IPS-15b (cell line): ENCODE data around the gene ARFGAP3.

ENCODE experiments used
- H3K27me3 ChIP-seq: one replicate; pipeline ENCODE4 v1.6.1; 2013; ENCODE audit warnings: low read length; ENCODE audit not compliant: control insufficient read depth, insufficient read depth
- H3K36me3 ChIP-seq: one replicate; pipeline ENCODE4 v1.6.1; 2013; ENCODE audit warnings: low read length; ENCODE audit not compliant: control insufficient read depth, insufficient read depth
- H3K4me1 ChIP-seq: one replicate; pipeline ENCODE4 v1.6.1; 2013; ENCODE audit warnings: mild to moderate bottlenecking, low read length; ENCODE audit not compliant: control insufficient read depth, insufficient read depth
- H3K4me3 ChIP-seq: one replicate; pipeline ENCODE4 v1.5.1; 2013; ENCODE audit warnings: low read depth, low read length
- H3K9ac ChIP-seq: one replicate; pipeline ENCODE4 v1.6.1; 2013; ENCODE audit warnings: low read depth, mild to moderate bottlenecking, low read length
- H3K9me3 ChIP-seq: one replicate; pipeline ENCODE4 v1.6.1; 2013; ENCODE audit warnings: mild to moderate bottlenecking, low read length; ENCODE audit not compliant: control insufficient read depth, insufficient read depth

Gene ARFGAP3

GRCh38 chr22:42856865-42857704 lies at the start of gene ARFGAP3:
ARFGAP3 (minus strand) TSS chr22:42857273; CDS start chr22:42857182, 91 bp downstream.
- Histone ChIP-seq H3K27me3 (peaks cover 14% of the 10 kb centered on the region), H3K4me1 (no peaks in the 10 kb centered on the region), H3K4me3 (peak within 1 kb of the TSS; percentile 64), H3K9ac (peak within 1 kb of the TSS; percentile 76), H3K9me3 (no peaks in the 10 kb centered on the region), H3K36me3 (no peaks in the 10 kb centered on the region)

- Histone ChIP-seq H3K27me3 (no peaks in the 10 kb centered on the region), H3K9ac (no peak overlapping the region), H3K36me3 (peaks cover 10% of the 10 kb centered on the region)
Measured at GRCh38 chr22:42905702-42906183, 48.7 kb upstream of the ARFGAP3 start.

GRCh38 chr22:42905217-42905616 lies 48.1 kb upstream of the ARFGAP3 start:
- Histone ChIP-seq H3K36me3 (peaks cover 7% of the 10 kb centered on the region), H3K27me3 (no peaks in the 10 kb centered on the region), H3K4me1 (no peaks in the 10 kb centered on the region), H3K9me3 (no peaks in the 10 kb centered on the region), H3K9ac (no peak overlapping the region), H3K4me3 (no peak overlapping the region)

More at GRCh38 chr22:42905702-42906183, 48.7 kb upstream of the ARFGAP3 start:
- no peak overlapping the region for H3K4me3 ChIP-seq
- H3K9me3 ChIP-seq = no peaks in the 10 kb centered on the region
- no peaks in the 10 kb centered on the region for H3K4me1 ChIP-seq

GRCh38 chr22:42904050-42904449 lies 47.0 kb upstream of the ARFGAP3 start:
- H3K9me3 ChIP-seq = no peaks in the 10 kb centered on the region
- no peaks in the 10 kb centered on the region for H3K4me1 ChIP-seq
- H3K4me3 ChIP-seq = no peak overlapping the region
- H3K27me3 ChIP-seq = no peaks in the 10 kb centered on the region
- H3K9ac ChIP-seq = no peak overlapping the region
- peaks cover 7% of the 10 kb centered on the region for H3K36me3 ChIP-seq

GRCh38 chr22:42902875-42903510 lies 45.9 kb upstream of the ARFGAP3 start:
- Histone ChIP-seq H3K4me1 (no peaks in the 10 kb centered on the region), H3K27me3 (no peaks in the 10 kb centered on the region), H3K36me3 (peaks cover 5% of the 10 kb centered on the region), H3K9ac (no peak overlapping the region), H3K9me3 (no peaks in the 10 kb centered on the region), H3K4me3 (no peak overlapping the region)

- Histone ChIP-seq H3K36me3 (peaks cover 3% of the 10 kb centered on the region), H3K4me1 (no peaks in the 10 kb centered on the region), H3K9ac (no peak overlapping the region), H3K9me3 (no peaks in the 10 kb centered on the region), H3K27me3 (no peaks in the 10 kb centered on the region), H3K4me3 (no peak overlapping the region)
Measured at GRCh38 chr22:42901790-42902508, 44.9 kb upstream of the ARFGAP3 start.

GRCh38 chr22:42897960-42898359 lies 40.9 kb upstream of the ARFGAP3 start:
- Histone ChIP-seq H3K4me3 (no peak overlapping the region), H3K4me1 (no peaks in the 10 kb centered on the region), H3K27me3 (no peaks in the 10 kb centered on the region), H3K36me3 (peaks cover 5% of the 10 kb centered on the region), H3K9ac (no peak overlapping the region), H3K9me3 (no peaks in the 10 kb centered on the region)

GRCh38 chr22:42895541-42895981 lies 38.5 kb upstream of the ARFGAP3 start:
- Histone ChIP-seq H3K36me3 (peaks cover 17% of the 10 kb centered on the region), H3K4me3 (no peak overlapping the region), H3K4me1 (no peaks in the 10 kb centered on the region), H3K9ac (peak overlapping the region; percentile 32), H3K9me3 (no peaks in the 10 kb centered on the region), H3K27me3 (no peaks in the 10 kb centered on the region)

- Histone ChIP-seq H3K9me3 (no peaks in the 10 kb centered on the region), H3K27me3 (no peaks in the 10 kb centered on the region), H3K4me3 (no peak overlapping the region), H3K36me3 (peaks cover 17% of the 10 kb centered on the region), H3K9ac (no peak overlapping the region), H3K4me1 (no peaks in the 10 kb centered on the region)
Measured at GRCh38 chr22:42895087-42895486, 38.0 kb upstream of the ARFGAP3 start.

GRCh38 chr22:42893371-42894150 lies 36.5 kb upstream of the ARFGAP3 start:
- no peaks in the 10 kb centered on the region for H3K27me3 ChIP-seq
- H3K4me1 ChIP-seq = no peaks in the 10 kb centered on the region
- H3K9ac ChIP-seq = no peak overlapping the region
- no peak overlapping the region for H3K4me3 ChIP-seq
- H3K9me3 ChIP-seq = no peaks in the 10 kb centered on the region
- H3K36me3 ChIP-seq = peaks cover 22% of the 10 kb centered on the region
